ENCODE measurements around the gene MTCL1.

Gene MTCL1

DNA sequence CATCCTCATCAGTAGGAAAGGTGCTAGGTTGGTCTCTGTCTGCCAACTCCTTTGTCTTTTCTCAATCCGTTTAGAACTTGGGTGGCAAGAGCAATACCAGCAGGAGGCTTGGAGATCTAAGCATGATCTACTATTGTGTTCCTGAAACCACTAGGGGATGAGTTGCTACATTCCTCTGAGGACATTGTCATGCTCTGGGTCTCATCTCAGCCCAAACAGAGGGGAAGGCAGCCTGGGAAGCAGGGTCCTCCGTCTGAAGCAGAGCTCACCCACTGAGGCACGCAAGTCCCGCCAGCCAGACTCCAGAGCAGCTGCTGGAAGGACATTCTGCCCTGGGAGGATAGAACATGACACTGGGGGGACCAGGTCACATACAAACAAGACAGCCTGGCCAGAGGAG lies 162.9 kb downstream of the MTCL1 start:
- no peak for DNase-seq (ENCODE audit: low read depth)

DNA sequence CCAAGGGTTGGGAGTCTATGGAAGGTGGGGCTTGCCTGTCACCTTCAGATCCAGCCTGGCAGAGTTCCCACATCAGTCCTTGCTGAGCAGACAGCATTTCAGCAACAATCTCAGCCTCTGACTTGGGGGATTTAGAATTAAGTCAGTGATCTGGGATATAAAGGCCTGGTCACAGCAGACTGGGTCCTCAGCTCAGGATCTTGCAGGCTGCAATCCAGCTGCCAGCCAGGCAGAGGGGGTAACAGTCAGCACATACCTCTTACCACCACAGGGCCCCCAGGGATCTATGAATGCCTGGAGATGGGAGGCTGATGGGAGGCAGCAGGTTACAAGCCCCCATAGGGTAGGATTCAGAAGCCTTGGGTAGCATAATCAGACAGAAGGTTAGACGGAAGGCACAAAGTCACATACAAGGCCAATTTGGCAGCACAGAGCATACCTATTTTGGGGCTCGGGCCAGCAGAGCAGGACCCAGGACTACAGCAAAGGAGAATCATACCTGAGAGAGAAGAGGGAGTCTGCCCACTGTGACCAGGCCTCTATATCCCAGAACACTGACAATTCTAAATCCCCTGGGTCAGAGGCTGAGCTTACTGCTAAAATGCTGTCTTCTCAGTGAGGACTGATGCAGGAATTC lies 163.5 kb downstream of the MTCL1 start:
- no peak for DNase-seq (ENCODE audit: low read depth)

GRCh38 chr18:8869696-8870095 lies 164.3 kb downstream of the MTCL1 start:
- no peak for DNase-seq (ENCODE audit: low read depth)

- DNase-seq (ENCODE audit: low read depth): no peak
Observed at GRCh38 chr18:8870528-8870927, 165.2 kb downstream of the MTCL1 start.

DNA sequence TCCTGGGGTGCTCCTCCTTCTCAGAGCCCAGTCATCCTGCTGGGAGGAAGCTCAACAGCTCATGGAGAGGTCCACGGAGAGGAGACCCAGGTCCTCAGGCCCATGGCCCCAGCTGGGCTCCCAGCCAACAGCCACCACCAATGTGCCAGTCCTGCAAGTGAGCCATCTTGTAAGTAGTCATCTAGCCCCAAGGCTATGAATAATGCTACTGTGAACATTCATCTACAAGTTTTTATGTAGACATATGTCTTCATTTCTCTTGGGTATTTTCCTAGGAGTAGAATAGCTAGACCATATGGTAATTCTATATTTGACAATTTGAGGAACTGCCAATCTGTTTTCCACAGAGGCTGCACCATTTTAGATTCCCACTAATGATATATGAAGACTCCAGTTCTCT lies 166.1 kb downstream of the MTCL1 start:
- no peak for DNase-seq (ENCODE audit: low read depth)

DNA sequence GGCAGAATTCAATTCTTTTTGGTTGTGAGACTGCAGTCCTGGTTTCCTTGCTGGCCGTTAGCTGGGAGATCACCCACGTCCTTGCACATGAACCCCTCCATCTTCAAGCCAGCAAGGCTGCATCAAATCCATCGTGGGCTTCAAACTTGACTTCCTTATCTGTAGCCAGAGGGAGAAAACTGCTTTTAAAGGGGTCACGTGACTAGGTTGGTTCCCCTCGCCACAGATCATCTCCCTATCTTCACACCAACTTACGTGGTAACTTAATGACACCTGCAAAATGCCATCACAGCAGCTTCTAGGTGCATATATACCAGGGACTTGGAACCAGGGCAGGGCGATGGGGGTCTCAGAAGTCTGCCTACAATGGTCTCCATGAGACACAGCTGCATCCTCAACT lies 169.5 kb downstream of the MTCL1 start:
- no peak for DNase-seq (ENCODE audit: low read depth)

- no peak for DNase-seq (ENCODE audit: low read depth)
Observed at GRCh38 chr18:8876887-8877286, 171.5 kb downstream of the MTCL1 start.

DNA sequence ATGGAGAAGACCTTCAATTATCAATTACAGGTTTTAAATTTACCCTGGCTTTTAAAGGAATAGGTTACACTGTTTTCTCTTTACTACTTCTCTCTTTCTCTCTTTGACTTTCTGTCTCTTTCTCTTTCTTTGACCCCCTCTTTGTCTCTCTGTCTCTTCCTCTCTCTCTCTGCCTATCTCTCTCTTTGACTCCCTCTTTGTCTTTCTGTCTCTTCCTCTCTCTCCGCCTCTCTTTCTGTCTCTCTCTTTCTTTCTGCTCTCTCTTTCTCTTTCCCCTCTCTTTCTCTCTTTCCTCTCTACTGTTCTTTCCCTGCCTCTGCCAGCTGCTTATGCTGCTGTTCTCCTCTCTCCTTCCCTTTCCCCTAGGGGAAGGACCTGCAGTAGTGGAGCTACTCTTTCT lies 175.7 kb downstream of the MTCL1 start:
- no peak for DNase-seq (ENCODE audit: low read depth)

All from activated T-cell treated with anti-CD3 and anti-CD28 coated beads for 48 hours (primary cell).